ENCODE data around the gene NTM.

GRCh38 chr11:132106096-132106982, 735.9 kb downstream of the NTM start:
- TF ChIP-seq, protein P1, sequence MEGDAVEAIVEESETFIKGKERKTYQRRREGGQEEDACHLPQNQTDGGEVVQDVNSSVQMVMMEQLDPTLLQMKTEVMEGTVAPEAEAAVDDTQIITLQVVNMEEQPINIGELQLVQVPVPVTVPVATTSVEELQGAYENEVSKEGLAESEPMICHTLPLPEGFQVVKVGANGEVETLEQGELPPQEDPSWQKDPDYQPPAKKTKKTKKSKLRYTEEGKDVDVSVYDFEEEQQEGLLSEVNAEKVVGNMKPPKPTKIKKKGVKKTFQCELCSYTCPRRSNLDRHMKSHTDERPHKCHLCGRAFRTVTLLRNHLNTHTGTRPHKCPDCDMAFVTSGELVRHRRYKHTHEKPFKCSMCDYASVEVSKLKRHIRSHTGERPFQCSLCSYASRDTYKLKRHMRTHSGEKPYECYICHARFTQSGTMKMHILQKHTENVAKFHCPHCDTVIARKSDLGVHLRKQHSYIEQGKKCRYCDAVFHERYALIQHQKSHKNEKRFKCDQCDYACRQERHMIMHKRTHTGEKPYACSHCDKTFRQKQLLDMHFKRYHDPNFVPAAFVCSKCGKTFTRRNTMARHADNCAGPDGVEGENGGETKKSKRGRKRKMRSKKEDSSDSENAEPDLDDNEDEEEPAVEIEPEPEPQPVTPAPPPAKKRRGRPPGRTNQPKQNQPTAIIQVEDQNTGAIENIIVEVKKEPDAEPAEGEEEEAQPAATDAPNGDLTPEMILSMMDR (IDR thresholded peaks at IDR 0.05), result no peak
- no peak for TF ChIP-seq POLR2A (IDR thresholded peaks at IDR 0.05)

Measured in transverse colon (tissue), 3 donors.